Activated CD4-positive, alpha-beta T cell treated with anti-CD3 and anti-CD28 coated beads, Interleukin-2, amount 10 ng/mL, durations not matched to agents 24 days and 14 days (primary cell): Measurements from ENCODE around the gene SYT1. TPM values are rescaled to one million over a fixed set of nuclear protein-coding genes. Genes with fewer than 3 reads are reported as not detected.

Experiments used
- DNase-seq: peaks from one replicate; pipeline ENCODE4 v3.0.0; 2022
- H3K27ac Mint-ChIP-seq: one replicate; pipeline ENCODE4 v1.8.0; 2022; ENCODE audit warnings: mild to moderate bottlenecking, mixed read lengths
- H3K27me3 Mint-ChIP-seq: one replicate; pipeline ENCODE4 v1.8.0; 2022; ENCODE audit warnings: mixed read lengths
- H3K36me3 Mint-ChIP-seq: one replicate; pipeline ENCODE4 v1.8.0; 2022; ENCODE audit warnings: low read depth, mild to moderate bottlenecking, mixed read lengths
- H3K4me1 Mint-ChIP-seq: one replicate; pipeline ENCODE4 v1.8.0; 2021; ENCODE audit warnings: mixed read lengths
- H3K4me3 Mint-ChIP-seq: one replicate; pipeline ENCODE4 v1.8.0; 2022; ENCODE audit warnings: mild to moderate bottlenecking, moderate library complexity, mixed read lengths
- H3K9me3 Mint-ChIP-seq: one replicate; pipeline ENCODE4 v1.8.0; 2021; ENCODE audit warnings: mixed read lengths
- intact Hi-C: fragments of 100-400 bp; cut with micrococcal nuclease; formaldehyde crosslinking; loops from one replicate; pipeline ENCODE4 v1.15.1; 2023
- total RNA-seq: library from RNA; stranded (reverse); gene quantifications from 2 replicates; pipeline ENCODE4 v1.2.3, GENCODE V29; 2022

The SYT1 gene
- total RNA-seq, 1 donor from 2014 or later = not detected

DNA sequence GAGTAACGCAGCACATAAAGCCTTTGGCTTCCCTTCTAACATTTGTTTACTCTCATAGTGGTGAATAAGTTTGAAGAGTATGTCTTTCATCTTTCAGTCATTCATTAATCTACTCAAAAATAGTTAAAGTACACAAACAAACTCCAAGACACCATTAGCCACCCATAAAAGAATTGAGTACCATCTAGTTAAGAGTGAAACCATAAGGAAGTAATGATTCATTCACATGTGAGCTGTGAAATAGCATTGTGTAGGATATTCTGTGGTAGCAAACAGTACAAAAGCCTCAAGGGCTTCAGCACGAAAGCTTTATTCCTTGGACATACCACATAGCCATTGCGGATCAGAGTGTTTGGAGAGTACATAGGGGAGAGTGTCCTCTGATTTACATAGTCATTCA, 13.9 kb downstream of the SYT1 start:
- Mint-ChIP-seq H3K9me3 (no peaks in the 10 kb centered on the region), H3K27me3 (no peaks in the 10 kb centered on the region), H3K36me3 (no peaks in the 10 kb centered on the region), H3K27ac (no peak overlapping the region), H3K4me3 (no peak overlapping the region), H3K4me1 (no peaks in the 10 kb centered on the region)
- DNase-seq = no peak
- intact Hi-C loops = no loop called here

DNA sequence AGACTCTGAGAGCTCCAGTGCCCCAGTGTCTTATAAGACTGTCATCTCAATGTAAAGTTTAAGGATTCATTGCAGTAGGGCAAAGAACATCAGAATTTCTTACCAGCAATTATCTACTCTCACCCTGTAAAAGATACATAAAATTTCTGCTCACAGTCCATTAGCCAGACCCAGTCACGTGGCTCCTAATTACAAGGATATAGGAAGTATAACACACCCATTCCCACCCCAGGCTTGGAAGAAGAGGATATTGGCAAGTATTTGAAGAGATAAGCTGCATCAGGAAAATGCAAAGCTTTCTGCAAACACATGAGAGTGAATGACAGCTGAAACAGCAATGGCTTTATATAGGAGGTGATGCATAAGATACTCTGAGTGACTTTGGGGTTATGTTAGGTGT, 14.3 kb downstream of the SYT1 start:
- Mint-ChIP-seq H3K4me3 (no peak overlapping the region), H3K27ac (no peak overlapping the region), H3K27me3 (no peaks in the 10 kb centered on the region), H3K4me1 (no peaks in the 10 kb centered on the region), H3K9me3 (no peaks in the 10 kb centered on the region), H3K36me3 (no peaks in the 10 kb centered on the region)
- intact Hi-C loops = no loop called here
- no peak for DNase-seq

DNA sequence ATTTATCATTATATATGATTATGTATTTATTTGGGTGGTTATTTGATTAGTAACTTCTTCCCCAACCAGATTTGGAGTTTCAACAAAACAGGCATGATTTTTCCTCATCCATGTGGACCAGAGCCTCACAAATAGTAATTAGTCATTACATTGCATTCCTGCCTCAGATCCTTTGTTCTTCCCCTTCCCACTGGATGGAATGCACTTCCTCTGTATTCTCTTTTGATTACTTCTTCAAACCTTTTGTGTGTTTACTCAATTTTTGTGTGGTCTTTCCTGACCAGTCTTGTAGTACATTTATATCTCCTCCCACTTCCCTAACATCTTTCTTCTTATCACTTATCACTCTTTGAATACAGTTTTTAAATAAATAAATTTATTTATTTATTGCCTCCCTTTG, 15.5 kb downstream of the SYT1 start:
- intact Hi-C loops = no loop called here
- DNase-seq = no peak
- no peaks in the 10 kb centered on the region for H3K36me3 Mint-ChIP-seq
- no peaks in the 10 kb centered on the region for H3K4me1 Mint-ChIP-seq
- no peaks in the 10 kb centered on the region for H3K27me3 Mint-ChIP-seq
- H3K9me3 Mint-ChIP-seq = no peaks in the 10 kb centered on the region
- no peak overlapping the region for H3K4me3 Mint-ChIP-seq
- H3K27ac Mint-ChIP-seq = no peak overlapping the region

DNA sequence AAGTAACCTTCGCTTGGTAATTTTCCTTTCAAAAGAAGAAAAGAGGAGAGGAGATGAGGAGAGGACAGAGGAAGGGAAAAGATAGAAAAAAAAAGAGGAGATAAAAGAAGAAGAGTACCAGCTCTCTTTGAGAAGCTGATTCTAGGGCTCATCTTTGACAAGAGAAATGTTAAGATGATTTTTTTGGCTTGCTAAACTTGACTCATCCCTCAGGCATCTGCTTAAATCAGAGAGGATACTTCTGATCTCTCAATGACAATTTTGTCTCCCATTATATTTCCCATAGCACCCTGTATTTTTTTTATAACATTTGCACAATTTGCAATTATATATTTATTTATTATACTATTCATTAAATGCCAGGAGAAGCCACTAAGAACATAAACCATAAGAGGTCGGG, 17.1 kb downstream of the SYT1 start:
- H3K4me1 Mint-ChIP-seq = no peaks in the 10 kb centered on the region
- H3K27ac Mint-ChIP-seq = no peak overlapping the region
- no peaks in the 10 kb centered on the region for H3K9me3 Mint-ChIP-seq
- no peaks in the 10 kb centered on the region for H3K36me3 Mint-ChIP-seq
- intact Hi-C loops = no loop called here
- H3K27me3 Mint-ChIP-seq = no peaks in the 10 kb centered on the region
- H3K4me3 Mint-ChIP-seq = no peak overlapping the region
- no peak for DNase-seq

DNA sequence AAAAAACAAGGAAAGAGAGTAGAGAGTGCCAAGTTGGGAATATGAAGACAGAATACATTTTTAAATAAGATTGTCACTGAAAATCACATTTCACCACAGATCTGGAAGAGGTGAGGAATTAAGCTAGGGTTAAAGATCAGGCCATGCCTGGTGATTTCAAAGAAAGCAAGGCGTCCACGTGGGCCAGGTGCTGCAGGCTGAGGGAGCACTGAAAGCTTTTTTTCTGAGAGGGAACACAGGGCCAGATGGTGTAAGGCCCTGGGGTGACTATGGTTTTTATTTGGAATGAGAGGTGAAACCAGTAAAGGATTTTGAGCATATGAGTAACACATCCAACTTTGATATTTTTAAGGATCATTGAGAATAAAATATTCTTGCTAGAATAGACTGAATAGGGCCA, 20.9 kb downstream of the SYT1 start:
- intact Hi-C loops = no loop called here
- Mint-ChIP-seq H3K36me3 (no peaks in the 10 kb centered on the region), H3K4me1 (no peaks in the 10 kb centered on the region), H3K9me3 (no peaks in the 10 kb centered on the region), H3K27ac (no peak overlapping the region), H3K27me3 (no peaks in the 10 kb centered on the region), H3K4me3 (no peak overlapping the region)
- DNase-seq = no peak

DNA sequence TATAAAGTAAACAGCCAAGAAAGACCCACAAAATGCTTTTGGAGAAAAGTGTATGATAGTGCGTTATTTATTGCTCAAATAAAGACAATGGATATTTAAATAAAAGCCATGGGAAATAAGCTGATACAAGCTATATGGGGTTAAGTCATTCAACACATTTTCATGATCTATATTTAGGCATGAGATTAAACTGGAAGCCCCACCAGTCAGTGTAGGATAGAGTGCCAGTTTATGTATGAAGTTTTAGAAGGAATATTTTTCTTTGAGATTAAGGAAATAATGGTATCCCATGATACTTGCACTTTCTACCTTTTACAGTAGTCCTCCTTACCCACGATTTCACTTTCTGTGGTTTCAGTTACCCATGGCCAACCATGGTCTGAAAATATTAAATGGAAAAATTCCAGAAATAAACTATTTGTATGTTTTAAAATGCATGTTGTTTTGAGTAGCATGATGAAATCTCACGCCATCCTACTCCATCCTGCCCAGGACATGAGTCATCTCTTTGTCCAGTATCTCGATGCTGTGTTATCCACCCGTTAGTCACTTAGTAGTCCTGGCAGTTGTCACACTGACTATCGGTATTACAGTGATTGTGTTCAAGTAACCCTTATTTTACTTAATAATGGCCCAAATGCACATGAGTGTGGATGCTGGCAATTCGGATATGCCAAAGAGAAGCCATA, 22.3 kb downstream of the SYT1 start:
- Mint-ChIP-seq H3K4me3 (no peak overlapping the region), H3K36me3 (no peaks in the 10 kb centered on the region), H3K9me3 (no peaks in the 10 kb centered on the region), H3K27ac (no peak overlapping the region), H3K4me1 (no peaks in the 10 kb centered on the region), H3K27me3 (no peaks in the 10 kb centered on the region)
- no peak for DNase-seq
- intact Hi-C loops = no loop called here

DNA sequence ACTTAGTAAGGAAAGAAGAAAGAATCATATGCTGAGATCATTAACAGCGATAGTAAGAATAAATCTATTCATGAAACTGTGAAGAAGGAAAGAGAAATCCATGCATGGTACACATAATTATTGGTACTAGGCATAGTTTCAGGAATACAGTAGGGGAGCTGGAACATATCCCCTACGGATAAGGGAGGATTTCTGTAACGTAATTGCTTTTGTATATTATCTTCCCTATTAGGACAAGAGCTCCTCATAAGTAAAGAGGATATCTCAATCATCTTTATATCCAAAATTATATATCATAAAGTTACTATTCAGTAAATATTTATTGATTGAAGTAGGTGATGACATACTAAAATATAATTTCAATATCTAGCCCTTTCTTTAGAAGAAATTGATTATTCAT, 22.9 kb downstream of the SYT1 start:
- Mint-ChIP-seq H3K36me3 (no peaks in the 10 kb centered on the region), H3K27ac (no peak overlapping the region), H3K9me3 (no peaks in the 10 kb centered on the region), H3K4me1 (no peaks in the 10 kb centered on the region), H3K27me3 (no peaks in the 10 kb centered on the region), H3K4me3 (no peak overlapping the region)
- intact Hi-C loops = no loop called here
- no peak for DNase-seq

DNA sequence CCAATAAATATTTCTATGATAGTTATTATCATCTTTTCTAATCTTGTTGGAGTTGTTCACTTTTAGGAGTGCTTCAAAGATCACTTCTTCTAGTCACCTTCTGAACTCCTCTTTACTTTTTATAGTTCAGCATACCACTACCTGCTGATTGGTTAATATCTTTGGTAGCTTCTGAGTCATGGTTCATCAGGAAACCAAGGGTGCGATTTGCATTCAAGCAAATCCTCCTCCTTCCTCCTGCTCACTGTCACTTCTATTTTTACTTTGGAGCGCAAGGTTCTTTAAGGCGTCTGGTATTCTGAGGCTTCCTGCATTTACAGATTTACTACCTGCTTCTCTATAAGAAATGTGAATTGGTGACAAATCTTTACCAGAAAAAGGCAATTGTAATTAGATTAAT, 24.0 kb downstream of the SYT1 start:
- Mint-ChIP-seq H3K4me1 (no peaks in the 10 kb centered on the region), H3K4me3 (no peak overlapping the region), H3K27ac (no peak overlapping the region), H3K27me3 (no peaks in the 10 kb centered on the region), H3K36me3 (no peaks in the 10 kb centered on the region), H3K9me3 (no peaks in the 10 kb centered on the region)
- intact Hi-C loops = no loop called here
- DNase-seq = no peak

DNA sequence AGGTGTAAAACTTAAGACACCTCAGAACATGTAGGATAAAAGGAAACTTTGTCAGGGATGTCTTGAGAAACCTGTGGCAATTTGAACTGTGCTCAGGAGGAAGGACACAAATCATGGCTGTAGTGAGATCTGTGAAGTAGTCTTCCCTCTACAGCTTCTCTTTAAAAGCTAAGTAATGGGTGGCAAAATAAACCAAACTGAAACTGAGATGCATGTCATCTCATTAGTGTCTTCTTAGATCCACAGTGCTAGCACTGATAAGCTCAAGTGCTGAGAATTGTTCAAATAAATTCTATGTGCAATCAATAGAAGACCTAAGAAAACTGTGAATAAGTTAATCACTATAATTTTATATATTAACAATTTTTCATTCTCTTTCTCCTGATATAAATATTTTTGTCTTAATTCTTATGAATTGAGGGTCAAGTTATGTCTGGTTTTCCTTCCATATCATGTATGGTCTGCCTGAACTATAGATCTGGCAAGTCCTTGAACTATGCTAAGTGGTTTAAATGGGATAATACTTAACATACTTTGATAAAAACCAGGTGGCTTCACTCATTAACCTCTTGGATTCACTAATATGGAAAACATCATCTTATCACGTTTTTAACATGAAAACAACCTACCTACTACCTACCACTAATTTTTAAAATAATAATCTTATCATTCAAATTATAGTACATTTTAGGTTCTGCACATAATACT, 27.2 kb downstream of the SYT1 start:
- intact Hi-C loops = no loop called here
- H3K4me1 Mint-ChIP-seq = no peaks in the 10 kb centered on the region
- no peaks in the 10 kb centered on the region for H3K27me3 Mint-ChIP-seq
- H3K4me3 Mint-ChIP-seq = no peak overlapping the region
- DNase-seq = no peak
- H3K36me3 Mint-ChIP-seq = no peaks in the 10 kb centered on the region
- no peak overlapping the region for H3K27ac Mint-ChIP-seq
- no peaks in the 10 kb centered on the region for H3K9me3 Mint-ChIP-seq

DNA sequence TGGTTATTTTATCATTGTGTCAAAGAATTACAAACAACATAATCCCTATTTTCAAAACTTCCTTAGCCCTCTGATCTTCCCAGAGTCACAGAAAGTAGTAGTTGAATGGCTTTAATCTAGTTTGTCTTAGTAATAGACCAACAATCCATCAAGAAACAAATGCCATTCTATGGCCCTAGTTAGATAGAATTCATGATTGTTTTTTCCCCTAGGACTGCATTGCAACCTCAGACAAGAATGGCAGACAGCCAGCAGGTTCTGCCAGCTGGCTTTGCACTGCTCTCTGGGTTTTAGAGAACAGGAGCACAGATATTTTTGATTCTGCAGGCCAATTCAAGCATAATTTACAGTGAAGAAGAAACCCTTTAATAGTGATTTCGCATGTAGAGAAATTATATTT, 33.8 kb downstream of the SYT1 start:
- no peak for DNase-seq
- no peaks in the 10 kb centered on the region for H3K9me3 Mint-ChIP-seq
- no peak overlapping the region for H3K4me3 Mint-ChIP-seq
- intact Hi-C loops = no loop called here
- H3K4me1 Mint-ChIP-seq = no peaks in the 10 kb centered on the region
- H3K27me3 Mint-ChIP-seq = no peaks in the 10 kb centered on the region
- H3K36me3 Mint-ChIP-seq = no peaks in the 10 kb centered on the region
- no peak overlapping the region for H3K27ac Mint-ChIP-seq

DNA sequence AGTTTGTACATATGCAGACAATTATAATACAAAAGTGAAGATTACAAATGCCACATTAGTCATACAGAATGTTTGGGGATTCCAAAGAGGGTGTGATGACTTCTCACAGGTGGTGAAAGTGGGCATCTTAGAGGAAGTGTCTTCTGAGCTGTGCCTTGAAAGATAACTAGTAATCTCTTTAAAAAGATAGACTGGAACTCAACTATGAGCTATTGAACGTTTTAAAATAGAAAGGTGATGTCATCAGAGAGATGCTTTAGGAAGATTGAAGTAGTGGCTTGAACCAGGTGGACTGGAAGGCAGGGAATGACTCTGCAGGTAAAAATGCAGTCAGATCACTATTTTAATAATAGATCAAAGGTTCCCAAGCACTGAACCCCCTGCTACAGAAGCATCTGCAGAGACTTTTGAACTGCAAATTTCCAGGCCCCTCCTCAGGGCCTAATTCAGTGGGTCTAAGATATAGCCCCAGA, 50.3 kb downstream of the SYT1 start:
- no peak overlapping the region for H3K27ac Mint-ChIP-seq
- no peaks in the 10 kb centered on the region for H3K4me1 Mint-ChIP-seq
- H3K4me3 Mint-ChIP-seq = no peak overlapping the region
- DNase-seq = no peak
- no peaks in the 10 kb centered on the region for H3K36me3 Mint-ChIP-seq
- no peaks in the 10 kb centered on the region for H3K27me3 Mint-ChIP-seq
- intact Hi-C loops = no loop called here
- H3K9me3 Mint-ChIP-seq = no peaks in the 10 kb centered on the region

DNA sequence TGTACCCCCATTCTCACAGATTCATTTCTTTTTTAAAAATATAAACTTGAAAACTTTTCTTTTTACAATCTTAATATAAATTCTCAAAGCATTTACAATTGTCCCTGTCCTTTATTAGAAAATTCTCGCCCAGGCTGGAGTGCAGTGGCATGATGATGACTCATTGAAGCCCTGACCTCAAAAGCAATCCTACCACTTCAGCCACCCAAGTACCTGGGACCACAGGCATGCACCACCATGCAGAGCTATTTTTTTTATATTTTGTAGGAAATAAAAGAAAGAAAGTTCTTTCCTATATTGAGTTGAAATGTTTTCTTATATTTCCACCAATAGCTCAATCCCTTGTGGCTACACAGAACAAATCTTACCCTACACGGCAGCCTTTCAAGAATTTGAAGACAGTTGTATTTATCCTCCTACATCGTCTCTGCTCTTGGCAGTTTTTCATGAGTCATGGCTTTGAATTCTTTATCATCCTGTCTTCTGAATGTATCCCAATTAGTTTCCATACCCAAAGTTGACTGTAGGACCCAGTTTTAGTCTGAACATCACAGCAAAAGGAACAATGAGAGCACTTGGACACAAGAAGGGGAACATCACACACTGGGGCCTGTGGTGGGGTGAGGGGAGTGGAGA, 52.4 kb downstream of the SYT1 start:
- no peaks in the 10 kb centered on the region for H3K4me1 Mint-ChIP-seq
- H3K4me3 Mint-ChIP-seq = no peak overlapping the region
- H3K36me3 Mint-ChIP-seq = no peaks in the 10 kb centered on the region
- H3K9me3 Mint-ChIP-seq = no peaks in the 10 kb centered on the region
- no peak for DNase-seq
- H3K27ac Mint-ChIP-seq = no peak overlapping the region
- intact Hi-C loops = no loop called here
- no peaks in the 10 kb centered on the region for H3K27me3 Mint-ChIP-seq

DNA sequence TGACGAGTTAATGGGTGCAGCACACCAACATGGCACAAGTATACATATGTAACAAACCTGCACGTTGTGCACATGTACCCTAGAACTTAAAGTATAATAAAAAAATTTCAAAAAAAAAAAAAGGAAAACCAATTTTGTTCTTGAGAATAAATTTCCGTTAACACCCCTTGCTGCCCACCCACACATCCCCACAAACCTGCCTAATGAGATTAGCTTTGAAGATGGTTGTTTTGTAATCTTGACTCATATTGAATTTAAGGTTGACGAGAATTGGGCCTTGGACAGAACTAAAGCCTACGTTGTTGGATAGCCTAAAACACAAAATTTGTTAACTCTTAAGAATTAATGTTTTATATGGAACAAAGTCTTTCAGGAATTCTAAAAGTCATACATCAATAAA, 52.9 kb downstream of the SYT1 start:
- intact Hi-C loops = no loop called here
- H3K4me1 Mint-ChIP-seq = no peaks in the 10 kb centered on the region
- no peaks in the 10 kb centered on the region for H3K36me3 Mint-ChIP-seq
- H3K27me3 Mint-ChIP-seq = no peaks in the 10 kb centered on the region
- no peak overlapping the region for H3K4me3 Mint-ChIP-seq
- H3K9me3 Mint-ChIP-seq = no peaks in the 10 kb centered on the region
- DNase-seq = no peak
- no peak overlapping the region for H3K27ac Mint-ChIP-seq

DNA sequence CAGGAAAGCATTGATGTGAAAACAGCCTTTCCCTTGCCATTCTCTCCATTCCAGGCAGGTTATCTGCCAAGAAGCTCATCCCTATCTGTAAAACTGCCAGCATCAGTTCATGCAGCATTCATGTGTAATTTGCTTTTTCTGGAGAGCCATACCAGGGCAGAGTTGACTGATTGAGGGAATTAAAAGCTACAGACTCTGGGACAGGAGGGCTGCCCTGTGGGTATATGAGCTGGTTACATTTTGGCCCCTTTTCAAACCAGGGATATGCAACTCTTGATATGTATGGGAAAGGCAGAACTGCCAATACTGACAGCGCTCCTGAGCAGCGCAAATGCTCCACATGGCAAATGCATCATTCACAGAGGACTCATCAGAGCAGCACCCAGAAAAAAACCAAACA, 53.7 kb downstream of the SYT1 start:
- Mint-ChIP-seq H3K4me3 (no peak overlapping the region), H3K36me3 (no peaks in the 10 kb centered on the region), H3K4me1 (no peaks in the 10 kb centered on the region), H3K27ac (no peak overlapping the region), H3K9me3 (no peaks in the 10 kb centered on the region), H3K27me3 (no peaks in the 10 kb centered on the region)
- intact Hi-C loops = no loop called here
- DNase-seq = no peak
